Left lung (tissue), 10 donors: ENCODE data around the gene TEKTIP1. TPM values are rescaled to one million over a fixed set of nuclear protein-coding genes. Genes with fewer than 3 reads are reported as not detected.
A peak's percentile ranks its signal among the peaks of the same experiment; 100 is the strongest.

Experiments used
- ATAC-seq: fragments of 200-7000 bp; cut with Tn5 transposase; one replicate; pipeline ENCODE4 v1.9.1; 2020; ENCODE audit warnings: moderate library complexity
- DNase-seq, 4 donors: peaks; one replicate each; pipeline ENCODE4 v3.0.0-alpha.2; 2013 to 2020
- H3K27ac ChIP-seq, 2 donors: fragments of 200-600 bp; sonication (generic) in 1 of 2; one replicate each; pipeline versions ENCODE4 v1.5.0 to v1.8.0; 2020 to 2021
- H3K27me3 ChIP-seq, 2 donors: fragments of 200-600 bp; sonication (generic) in 1 of 2; one replicate each; pipeline versions ENCODE4 v1.5.0 to v1.8.0; 2020 to 2021
- H3K36me3 ChIP-seq, 2 donors: fragments of 200-600 bp; sonication (generic) in 1 of 2; one replicate each; pipeline versions ENCODE4 v1.5.0 to v1.8.0; 2020 to 2021
- H3K4me1 ChIP-seq, 2 donors: fragments of 200-600 bp; one replicate each; pipeline ENCODE4 v1.8.0; 2021
- H3K4me3 ChIP-seq, 2 donors: fragments of 200-600 bp; sonication (generic) in 1 of 2; one replicate each; pipeline versions ENCODE4 v1.5.0 to v1.8.0; 2020 to 2021; ENCODE audit warnings: mild to moderate bottlenecking in 1 of 2
- H3K9me3 ChIP-seq, 2 donors: fragments of 200-600 bp; sonication (generic) in 1 of 2; one replicate each; pipeline versions ENCODE4 v1.5.0 to v1.8.0; 2020 to 2021
- intact Hi-C, 2 donors: fragments of 100-400 bp; cut with DNase I; formaldehyde crosslinking; loops; one replicate each; pipeline versions ENCODE4 v1.11.2 to v1.14.2; 2022
- polyA plus RNA-seq, 6 donors: library from polyadenylated mRNA; unstranded; fragments of 120-200 nt; gene quantifications; one replicate each; pipeline ENCODE4 v1.2.1, GENCODE V29; 2013; ENCODE audit not compliant: insufficient read length in 6 of 6
- total RNA-seq, 2 donors: library from RNA; stranded (reverse); fragmentation: NEBNext Ultra II Directional; extraction: Animal tissue kit (Norgen Biotek cat#: 25700); gene quantifications; one replicate each; pipeline ENCODE4 v1.2.1, GENCODE V29; 2021
- TF ChIP-seq, protein P1 (sequence below), 2 donors: fragments of 200-600 bp; sonication (generic) in 1 of 2; IDR thresholded peaks; one replicate each; pipeline versions ENCODE4 v1.5.0 to v1.8.0; 2021; ENCODE audit warnings: antibody characterized with exemption in 2 of 2
- donor health status: DM: no; HTN: yes; CAD: no.
- donor health status: DM: no; HTN: no; CAD: no.

Gene TEKTIP1
- total and polyA plus RNA-seq, 8 donors = 2.8 to 7.5 (median 4.8) TPM

DNA sequence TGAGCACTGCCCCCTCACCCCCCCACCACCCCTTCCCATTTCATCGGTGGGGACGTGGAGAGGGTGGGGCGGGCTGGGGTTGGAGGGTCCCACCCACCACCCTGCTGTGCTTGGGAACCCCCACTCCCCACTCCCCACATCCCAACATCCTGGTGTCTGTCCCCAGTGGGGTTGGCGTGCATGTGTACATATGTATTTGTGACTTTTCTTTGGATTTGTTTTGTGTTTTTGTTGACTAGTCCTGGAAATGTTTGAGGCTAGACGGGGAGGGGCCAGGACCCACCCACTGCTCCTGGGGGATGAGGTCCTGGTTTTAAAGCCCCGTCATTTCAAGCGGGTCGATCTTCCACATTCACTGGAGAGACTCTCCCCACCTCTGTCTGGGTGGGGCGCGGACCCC, 3.0 kb upstream of the TEKTIP1 start:
- no peaks in the 10 kb centered on the region for H3K9me3 ChIP-seq
- DNase-seq (no peak), ATAC-seq (no peak)
- H3K4me1 ChIP-seq = no peaks in the 10 kb centered on the region
- no peak overlapping the region for H3K27ac ChIP-seq
- intact Hi-C loops = no loop called here
- TF ChIP-seq, protein P1, sequence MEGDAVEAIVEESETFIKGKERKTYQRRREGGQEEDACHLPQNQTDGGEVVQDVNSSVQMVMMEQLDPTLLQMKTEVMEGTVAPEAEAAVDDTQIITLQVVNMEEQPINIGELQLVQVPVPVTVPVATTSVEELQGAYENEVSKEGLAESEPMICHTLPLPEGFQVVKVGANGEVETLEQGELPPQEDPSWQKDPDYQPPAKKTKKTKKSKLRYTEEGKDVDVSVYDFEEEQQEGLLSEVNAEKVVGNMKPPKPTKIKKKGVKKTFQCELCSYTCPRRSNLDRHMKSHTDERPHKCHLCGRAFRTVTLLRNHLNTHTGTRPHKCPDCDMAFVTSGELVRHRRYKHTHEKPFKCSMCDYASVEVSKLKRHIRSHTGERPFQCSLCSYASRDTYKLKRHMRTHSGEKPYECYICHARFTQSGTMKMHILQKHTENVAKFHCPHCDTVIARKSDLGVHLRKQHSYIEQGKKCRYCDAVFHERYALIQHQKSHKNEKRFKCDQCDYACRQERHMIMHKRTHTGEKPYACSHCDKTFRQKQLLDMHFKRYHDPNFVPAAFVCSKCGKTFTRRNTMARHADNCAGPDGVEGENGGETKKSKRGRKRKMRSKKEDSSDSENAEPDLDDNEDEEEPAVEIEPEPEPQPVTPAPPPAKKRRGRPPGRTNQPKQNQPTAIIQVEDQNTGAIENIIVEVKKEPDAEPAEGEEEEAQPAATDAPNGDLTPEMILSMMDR (IDR thresholded peaks at IDR 0.05) = no peak
- H3K27me3 ChIP-seq = no peaks in the 10 kb centered on the region
- no peak overlapping the region for H3K4me3 ChIP-seq
- H3K36me3 ChIP-seq = peaks cover 0 to 78% of the 10 kb centered on the region in 2 donors

DNA sequence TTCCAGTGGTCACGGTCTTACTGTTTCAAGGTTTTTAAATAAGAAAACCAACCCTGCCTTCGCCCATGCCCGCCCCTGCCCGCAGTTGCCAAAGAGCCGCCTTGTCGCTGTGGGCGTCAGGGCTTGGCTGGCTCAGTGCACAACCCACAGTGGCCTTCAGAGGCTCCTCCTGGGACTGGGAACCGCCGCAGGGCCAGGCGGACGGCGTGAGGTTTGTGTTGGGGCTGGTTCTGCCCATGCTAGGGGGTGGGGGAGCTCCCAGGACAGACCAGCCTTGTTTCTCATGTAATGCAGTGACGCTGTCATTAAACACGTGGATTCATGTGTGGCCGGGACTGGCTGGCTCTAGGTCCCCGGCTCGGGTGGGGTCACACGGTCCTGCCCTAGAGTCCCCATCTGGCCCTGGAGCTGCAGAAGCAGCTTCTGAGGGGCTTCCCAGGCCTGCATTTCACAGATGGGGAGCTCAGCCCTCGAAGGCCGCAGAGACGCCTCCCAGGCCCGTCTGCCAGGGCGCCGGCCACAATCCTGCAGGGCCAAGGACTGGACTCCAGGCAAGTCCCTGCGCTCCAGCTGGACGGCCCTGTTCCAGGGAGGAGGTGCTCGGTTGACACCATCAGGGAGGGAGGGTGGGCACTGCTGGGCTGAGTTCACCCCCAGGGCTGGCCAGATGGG, 2.4 kb upstream of the TEKTIP1 start:
- Histone ChIP-seq H3K9me3 (no peaks in the 10 kb centered on the region), H3K27me3 (no peaks in the 10 kb centered on the region), H3K27ac (no peak overlapping the region), H3K36me3 (peaks cover 0 to 72% of the 10 kb centered on the region in 2 donors), H3K4me1 (no peaks in the 10 kb centered on the region), H3K4me3 (no peak overlapping the region)
- intact Hi-C loops = no loop called here
- DNase-seq (no peak), ATAC-seq (no peak)
- TF ChIP-seq, protein P1 (IDR thresholded peaks at IDR 0.05) = no peak

DNA sequence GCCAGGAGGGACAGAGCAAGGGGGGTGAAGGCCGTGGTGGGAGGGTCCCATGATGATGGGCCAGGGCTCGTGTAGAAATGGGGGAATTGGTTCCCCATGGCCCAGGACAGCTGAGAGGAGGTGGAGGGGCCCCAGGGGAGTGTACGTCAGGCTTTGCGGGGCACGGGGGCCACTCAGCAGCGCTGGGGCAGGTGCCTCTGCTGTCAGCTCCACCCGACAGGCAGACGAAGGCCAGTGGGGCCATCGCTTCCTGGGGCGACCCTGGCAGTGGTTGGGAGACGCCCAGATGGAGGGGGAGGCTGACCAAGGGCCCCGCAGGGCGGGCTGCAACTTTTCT, 1.9 kb upstream of the TEKTIP1 start:
- ATAC-seq (no peak), DNase-seq (no peak)
- intact Hi-C loops = no loop called here
- no peaks in the 10 kb centered on the region for H3K9me3 ChIP-seq
- H3K27me3 ChIP-seq = no peaks in the 10 kb centered on the region
- H3K4me3 ChIP-seq = no peak overlapping the region
- H3K4me1 ChIP-seq = no peaks in the 10 kb centered on the region
- no peak overlapping the region for H3K27ac ChIP-seq
- H3K36me3 ChIP-seq = peaks cover 0 to 67% of the 10 kb centered on the region in 2 donors
- TF ChIP-seq, protein P1 (IDR thresholded peaks at IDR 0.05) = no peak

DNA sequence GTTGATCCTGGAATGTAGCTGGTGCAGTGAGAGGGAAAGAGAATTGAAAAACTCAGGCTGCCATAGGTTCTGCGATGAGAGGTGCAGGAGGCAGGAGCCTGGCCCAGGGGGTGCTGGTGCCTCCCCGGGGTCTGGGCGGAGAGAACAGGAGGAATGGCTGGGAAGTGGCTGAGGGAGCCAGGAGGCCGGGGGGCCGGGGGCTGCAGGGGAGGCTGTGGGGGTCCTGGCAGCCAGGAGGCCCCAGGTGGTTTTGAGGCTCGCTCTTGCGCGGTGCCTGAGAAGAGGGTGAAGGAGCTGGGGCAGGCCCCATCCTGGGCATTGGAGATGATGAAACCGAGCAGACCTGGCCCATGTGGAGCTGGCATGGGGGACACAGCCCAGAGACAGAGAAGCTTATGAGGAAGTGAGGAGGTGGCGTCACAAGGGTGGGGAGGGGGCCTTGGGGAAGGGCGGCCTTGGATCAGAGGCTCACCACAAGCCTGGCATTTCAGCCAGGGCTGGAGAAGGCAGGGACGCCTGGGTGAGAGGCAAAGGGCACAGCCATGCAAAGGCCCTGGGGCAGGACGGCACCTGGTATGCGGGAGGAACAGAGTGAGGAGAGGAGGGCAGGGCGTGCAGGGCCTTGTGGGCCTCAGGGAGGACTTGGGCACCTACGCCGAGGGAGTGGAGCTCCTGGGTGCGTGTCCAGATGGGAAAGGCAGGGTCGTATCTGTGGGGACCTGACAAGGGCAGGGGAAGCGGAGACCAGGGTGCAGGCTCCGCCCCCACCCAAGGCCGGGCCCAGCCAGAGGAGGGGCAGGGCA, 1.3 kb upstream of the TEKTIP1 start:
- no peaks in the 10 kb centered on the region for H3K9me3 ChIP-seq
- intact Hi-C loops = no loop called here
- DNase-seq (no peak), ATAC-seq (peak; percentile 3)
- H3K4me1 ChIP-seq = no peaks in the 10 kb centered on the region
- H3K4me3 ChIP-seq = no peak overlapping the region
- peak overlapping the region in 1 of 2 donors; percentile 18 for H3K27ac ChIP-seq
- H3K27me3 ChIP-seq = no peaks in the 10 kb centered on the region
- TF ChIP-seq, protein P1 (IDR thresholded peaks at IDR 0.05) = no peak
- H3K36me3 ChIP-seq = peaks cover 0 to 67% of the 10 kb centered on the region in 2 donors

GRCh38 chr19:3538258-3538929, 580 bp upstream of the TEKTIP1 start:
- Histone ChIP-seq H3K27me3 (no peaks in the 10 kb centered on the region), H3K36me3 (peaks cover 0 to 67% of the 10 kb centered on the region in 2 donors), H3K4me3 (no peak overlapping the region), H3K4me1 (no peaks in the 10 kb centered on the region), H3K9me3 (no peaks in the 10 kb centered on the region), H3K27ac (no peak overlapping the region)
- intact Hi-C loops = no loop called here
- TF ChIP-seq, protein P1 (IDR thresholded peaks at IDR 0.05) = no peak
- ATAC-seq = no peak
- no peak for DNase-seq
